NCI-H1105 treated with DMSO at 0.1 percent for 48 hours (cell line): Measurements from ENCODE around the gene GAS7.
"Not testable (repeated sequence)": the region's sequence is repeated elsewhere in the genome, so short reads cannot be mapped to it uniquely, and the experiment has no call there.

ENCODE experiments used
- DNase-seq: peaks from one replicate; lab custom pipeline; 2025; lab: John Stamatoyannopoulos, UW

Gene GAS7

GRCh38 chr17:10022416-10022815 lies 176.0 kb downstream of the GAS7 start:
- DNase-seq: no peak

- DNase-seq: no peak
These were observed 177.0 kb downstream of the GAS7 start for GRCh38 chr17:10021272-10021984.

- DNase-seq: no peak
These were observed 178.4 kb downstream of the GAS7 start for GRCh38 chr17:10019941-10020451.

- no peak for DNase-seq
These were observed 179.9 kb downstream of the GAS7 start for GRCh38 chr17:10018461-10018891.

GRCh38 chr17:10016958-10017570 lies 181.3 kb downstream of the GAS7 start:
- not testable (repeated sequence) for DNase-seq

- no peak for DNase-seq
These were observed 184.9 kb downstream of the GAS7 start for GRCh38 chr17:10013365-10014112.

- no peak for DNase-seq
These were observed 187.7 kb downstream of the GAS7 start for GRCh38 chr17:10010752-10011151.

GRCh38 chr17:10003705-10004104 lies 194.7 kb downstream of the GAS7 start:
- no peak for DNase-seq

- DNase-seq: not testable (repeated sequence)
These were observed 195.6 kb downstream of the GAS7 start for GRCh38 chr17:10002567-10003360.

GRCh38 chr17:10001306-10001873 lies 197.0 kb downstream of the GAS7 start:
- no peak for DNase-seq

GRCh38 chr17:9999919-10000695 lies 198.3 kb downstream of the GAS7 start:
- no peak for DNase-seq

GRCh38 chr17:9998060-9998459 lies 200.3 kb downstream of the GAS7 start:
- no peak for DNase-seq

GRCh38 chr17:9994761-9995160 lies 203.6 kb downstream of the GAS7 start:
- DNase-seq: no peak

- DNase-seq: no peak
These were observed 206.6 kb downstream of the GAS7 start for GRCh38 chr17:9991796-9992195.

- no peak for DNase-seq
These were observed 207.1 kb downstream of the GAS7 start for GRCh38 chr17:9991351-9991750.

- no peak for DNase-seq
These were observed 210.4 kb downstream of the GAS7 start for GRCh38 chr17:9987779-9988585.

- no peak for DNase-seq
These were observed 211.5 kb downstream of the GAS7 start for GRCh38 chr17:9986754-9987382.

GRCh38 chr17:9985646-9986045 lies 212.8 kb downstream of the GAS7 start:
- DNase-seq: no peak

GRCh38 chr17:9984768-9985167 lies 213.6 kb downstream of the GAS7 start:
- DNase-seq: no peak

- DNase-seq: no peak
These were observed 216.2 kb downstream of the GAS7 start for GRCh38 chr17:9982159-9982558.
